ENCODE measurements around the gene KRT7.
"Not testable (repeated sequence)": the region's sequence is repeated elsewhere in the genome, so short reads cannot be mapped to it uniquely, and the experiment has no call there.

The KRT7 gene

GRCh38 chr12:52290483-52291134 is 57.6 kb downstream of the KRT7 start:
- H3K4me3 ChIP-seq (replicated peaks; ENCODE audit: insufficient read depth, low read length); H3K27ac ChIP-seq (replicated peaks); DNase-seq (ENCODE audit: low read depth in 1 of 2, low spot score in 1 of 2); H3K27me3 ChIP-seq (ENCODE audit: insufficient read depth, poor library complexity, severe bottlenecking): not testable (repeated sequence)

GRCh38 chr12:52291267-52291935 is 58.4 kb downstream of the KRT7 start, which contains the start of gene KRT81:
Gene KRT81, minus strand, starts transcription at chr12:52291534. Its CDS starts 69 bp downstream, at chr12:52291465.
- no peak for TF ChIP-seq GABPA (IDR thresholded peaks at IDR 0.05; ENCODE audit: low read depth)

GRCh38 chr12:52293926-52294325 is 60.9 kb downstream of the KRT7 start:
- H3K27ac ChIP-seq (replicated peaks) = no peak overlapping the region
- no peak overlapping the region for H3K4me3 ChIP-seq (replicated peaks; ENCODE audit: insufficient read depth, low read length)
- no peak for DNase-seq (ENCODE audit: low read depth in 1 of 2, low spot score in 1 of 2)
- H3K27me3 ChIP-seq (ENCODE audit: insufficient read depth, poor library complexity, severe bottlenecking) = peaks cover 4% of the 10 kb centered on the region
- TF ChIP-seq POLR2AphosphoS5 (IDR thresholded peaks at IDR 0.05; ENCODE audit: low read depth) (no peak), SPI1 (IDR thresholded peaks at IDR 0.05; ENCODE audit: borderline replicate concordance, low read depth) (no peak), GABPA (IDR thresholded peaks at IDR 0.05; ENCODE audit: low read depth) (no peak), CTCF (IDR thresholded peaks at IDR 0.05; ENCODE audit: insufficient read depth, low read length) (no peak), REST (IDR thresholded peaks at IDR 0.05; ENCODE audit: insufficient replicate concordance, low read depth) (no peak)

More at GRCh38 chr12:52291267-52291935, 58.4 kb downstream of the KRT7 start, which contains the start of gene KRT81:
- Histone ChIP-seq H3K27ac (replicated peaks) (no peak within 1 kb of the TSS), H3K4me3 (replicated peaks; ENCODE audit: insufficient read depth, low read length) (no peak within 1 kb of the TSS), H3K27me3 (ENCODE audit: insufficient read depth, poor library complexity, severe bottlenecking) (no peaks in the 10 kb centered on the region)
- DNase-seq (ENCODE audit: low read depth in 1 of 2, low spot score in 1 of 2) = no peak

- Histone ChIP-seq H3K27ac (replicated peaks) (no peak overlapping the region), H3K27me3 (ENCODE audit: insufficient read depth, poor library complexity, severe bottlenecking) (peaks cover 6% of the 10 kb centered on the region)
These were observed 61.8 kb downstream of the KRT7 start for GRCh38 chr12:52294803-52295202.

More at GRCh38 chr12:52294803-52295202, 61.8 kb downstream of the KRT7 start:
- DNase-seq (ENCODE audit: low read depth in 1 of 2, low spot score in 1 of 2) = no peak
- TF ChIP-seq SPI1 (IDR thresholded peaks at IDR 0.05; ENCODE audit: borderline replicate concordance, low read depth) = no peak
- TF ChIP-seq GABPA (IDR thresholded peaks at IDR 0.05; ENCODE audit: low read depth) = no peak
- no peak for TF ChIP-seq CTCF (IDR thresholded peaks at IDR 0.05; ENCODE audit: insufficient read depth, low read length)
- no peak for TF ChIP-seq POLR2AphosphoS5 (IDR thresholded peaks at IDR 0.05; ENCODE audit: low read depth)
- TF ChIP-seq REST (IDR thresholded peaks at IDR 0.05; ENCODE audit: insufficient replicate concordance, low read depth) = no peak
- no peak overlapping the region for H3K4me3 ChIP-seq (replicated peaks; ENCODE audit: insufficient read depth, low read length)
